MM.1S (cell line): ENCODE results near the gene COX8C.

Experiments used
- EZH2 ChIP-seq: fragments of 300-600 bp; sonication (generic); optimal IDR thresholded peaks from 2 replicates; pipeline ENCODE3; 2017; ENCODE audit warnings: low read depth, mild to moderate bottlenecking, antibody characterized with exemption, low read length, mixed read lengths
- TF ChIP-seq, protein P1 (sequence below): fragments of 300-600 bp; sonication (generic); IDR thresholded peaks from 2 replicates; pipeline ENCODE4 v1.5.1; 2016; ENCODE audit warnings: antibody characterized with exemption, low read length, mixed read lengths

DNA sequence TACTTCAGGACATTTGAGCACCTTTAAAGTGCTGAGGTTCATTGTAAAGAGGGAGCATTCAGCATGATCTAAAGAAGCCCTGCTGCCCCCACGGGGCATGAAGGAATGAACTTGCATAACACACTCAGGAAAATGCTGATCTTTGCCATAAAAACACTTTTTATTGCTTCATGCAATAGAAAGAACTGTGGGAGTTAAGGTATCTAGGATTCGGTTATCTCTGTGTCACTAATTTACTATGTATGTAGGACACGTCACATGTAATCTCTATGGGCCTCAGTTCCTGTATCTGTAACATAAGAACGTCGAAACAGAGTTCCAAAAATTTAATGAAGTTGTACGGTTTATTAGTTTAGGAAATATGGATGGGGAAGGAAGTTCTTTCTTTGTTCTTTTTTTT, 47.1 kb upstream of the COX8C start:
- TF ChIP-seq, protein P1, sequence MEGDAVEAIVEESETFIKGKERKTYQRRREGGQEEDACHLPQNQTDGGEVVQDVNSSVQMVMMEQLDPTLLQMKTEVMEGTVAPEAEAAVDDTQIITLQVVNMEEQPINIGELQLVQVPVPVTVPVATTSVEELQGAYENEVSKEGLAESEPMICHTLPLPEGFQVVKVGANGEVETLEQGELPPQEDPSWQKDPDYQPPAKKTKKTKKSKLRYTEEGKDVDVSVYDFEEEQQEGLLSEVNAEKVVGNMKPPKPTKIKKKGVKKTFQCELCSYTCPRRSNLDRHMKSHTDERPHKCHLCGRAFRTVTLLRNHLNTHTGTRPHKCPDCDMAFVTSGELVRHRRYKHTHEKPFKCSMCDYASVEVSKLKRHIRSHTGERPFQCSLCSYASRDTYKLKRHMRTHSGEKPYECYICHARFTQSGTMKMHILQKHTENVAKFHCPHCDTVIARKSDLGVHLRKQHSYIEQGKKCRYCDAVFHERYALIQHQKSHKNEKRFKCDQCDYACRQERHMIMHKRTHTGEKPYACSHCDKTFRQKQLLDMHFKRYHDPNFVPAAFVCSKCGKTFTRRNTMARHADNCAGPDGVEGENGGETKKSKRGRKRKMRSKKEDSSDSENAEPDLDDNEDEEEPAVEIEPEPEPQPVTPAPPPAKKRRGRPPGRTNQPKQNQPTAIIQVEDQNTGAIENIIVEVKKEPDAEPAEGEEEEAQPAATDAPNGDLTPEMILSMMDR: no peak
- no peak for TF ChIP-seq EZH2
